Fibroblast of lung (primary cell): ENCODE measurements around the gene RFX1. TPM values are rescaled to one million over a fixed set of nuclear protein-coding genes. Genes with fewer than 3 reads are reported as not detected.

Source experiments
- DNase-seq, 2 donors: peaks; one replicate each; pipeline versions ENCODE4 v3.0.0 to v3.0.0-alpha.2; 2010; ENCODE audit warnings: low read depth in 2 of 2
- H2AFZ ChIP-seq: 2 replicates; pipeline ENCODE4 v1.5.1; 2012; ENCODE audit warnings: low read length, control low read depth, inconsistent platforms
- H3K27ac ChIP-seq: 2 replicates; pipeline ENCODE4 v1.5.1; 2011; ENCODE audit warnings: low read length, control low read depth; ENCODE audit not compliant: insufficient read depth
- H3K27me3 ChIP-seq: 2 replicates; pipeline ENCODE4 v1.5.1; 2011; ENCODE audit warnings: mild to moderate bottlenecking, low read length; ENCODE audit not compliant: control insufficient read depth, insufficient read depth
- H3K36me3 ChIP-seq: 2 replicates; pipeline ENCODE4 v1.5.1; 2011; ENCODE audit warnings: low read length; ENCODE audit not compliant: control insufficient read depth, insufficient read depth
- H3K4me1 ChIP-seq: 2 replicates; pipeline ENCODE4 v1.5.1; 2011; ENCODE audit warnings: low read length; ENCODE audit not compliant: control insufficient read depth, insufficient read depth; ENCODE audit errors: extremely low read depth
- H3K4me2 ChIP-seq: 2 replicates; pipeline ENCODE4 v1.5.1; 2011; ENCODE audit warnings: low read length, control low read depth; ENCODE audit not compliant: insufficient read depth; ENCODE audit errors: extremely low read depth
- H3K4me3 ChIP-seq, 4 experiments: fragments of 200-600 bp in 1 of 4; sonication (generic) in 1 of 4; replicated peaks in 1 of 4; 2 replicates each; pipeline ENCODE4 v1.5.1; 2011 to 2016; ENCODE audit warnings: low read length in 4 of 4, low read depth in 3 of 4, mild to moderate bottlenecking in 3 of 4, control low read depth in 2 of 4, inconsistent platforms in 1 of 4, mixed read lengths in 1 of 4; ENCODE audit not compliant: insufficient read depth in 1 of 4; ENCODE audit errors: control extremely low read depth in 1 of 4
- H3K79me2 ChIP-seq: 2 replicates; pipeline ENCODE4 v1.5.1; 2012; ENCODE audit warnings: mild to moderate bottlenecking, low read length, inconsistent platforms; ENCODE audit not compliant: control insufficient read depth, insufficient read depth
- H3K9ac ChIP-seq: 2 replicates; pipeline ENCODE4 v1.5.1; 2011; ENCODE audit warnings: mild to moderate bottlenecking, low read length, control low read depth; ENCODE audit not compliant: insufficient read depth
- H3K9me3 ChIP-seq: 2 replicates; pipeline ENCODE4 v1.5.1; 2012; ENCODE audit warnings: low read depth, low read length; ENCODE audit not compliant: control insufficient read depth, insufficient read depth
- H4K20me1 ChIP-seq: 2 replicates; pipeline ENCODE4 v1.5.1; 2011; ENCODE audit warnings: low read length; ENCODE audit not compliant: control insufficient read depth, insufficient read depth; ENCODE audit errors: extremely low read depth
- EZH2 ChIP-seq: IDR thresholded peaks from 2 replicates; pipeline ENCODE4 v1.5.1; 2012; ENCODE audit warnings: low read length, control low read depth, mild to moderate bottlenecking; ENCODE audit errors: missing control alignments
- polyA plus RNA-seq, 2 donors: library from polyadenylated mRNA; depleted of rRNA in 1 of 2; stranded (reverse) in 1 of 2; unstranded in 1 of 2; fragments of >200 nt; gene quantifications; 2 replicates each; pipeline ENCODE4 v1.2.1, GENCODE V29; 2011 to 2012; ENCODE audit warnings: missing spikeins in 1 of 2
- total RNA-seq: library from RNA; depleted of rRNA; stranded (reverse); fragments of >200 nt; gene quantifications from 2 replicates; pipeline ENCODE4 v1.2.1, GENCODE V29; 2014
- TF ChIP-seq, protein P1 (sequence below), 2 donors: IDR thresholded peaks in 1 of 2; conservative IDR thresholded peaks in 1 of 2; 1 replicate in 1 of 2; 2 replicates in 1 of 2; pipeline ENCODE4 v1.5.1; 2011 to 2012; ENCODE audit warnings: low read length in 2 of 2, control low read depth in 1 of 2, inconsistent platforms in 1 of 2, low read depth in 1 of 2, mild to moderate bottlenecking in 1 of 2

Gene RFX1
- total and polyA plus RNA-seq, 2 donors (not counting 1 experiment from before 2014, with no cell fraction given): 0.44 to 2.6 TPM

DNA sequence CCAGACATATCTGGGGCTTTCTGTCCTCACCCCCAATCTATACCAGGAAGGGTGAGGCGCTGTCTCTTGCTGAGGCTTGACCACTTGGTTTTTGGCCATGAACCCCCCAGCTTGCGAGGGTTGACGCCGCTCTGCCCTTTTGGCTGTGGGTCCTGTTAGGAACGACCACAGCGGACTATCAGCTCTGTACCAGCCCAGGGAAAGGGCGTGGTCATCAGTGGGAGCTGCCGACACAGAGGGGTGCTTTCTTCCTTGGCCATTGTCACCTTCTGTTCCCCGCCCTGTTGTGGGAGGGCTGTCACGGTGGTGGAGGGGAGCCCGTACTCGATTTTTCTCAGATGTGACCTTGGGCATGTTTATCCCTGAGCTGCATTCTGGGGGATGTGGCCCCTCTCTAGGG, 48.1 kb downstream of the RFX1 start:
- H3K27me3 ChIP-seq: no peaks in the 10 kb centered on the region
- TF ChIP-seq, protein P1, sequence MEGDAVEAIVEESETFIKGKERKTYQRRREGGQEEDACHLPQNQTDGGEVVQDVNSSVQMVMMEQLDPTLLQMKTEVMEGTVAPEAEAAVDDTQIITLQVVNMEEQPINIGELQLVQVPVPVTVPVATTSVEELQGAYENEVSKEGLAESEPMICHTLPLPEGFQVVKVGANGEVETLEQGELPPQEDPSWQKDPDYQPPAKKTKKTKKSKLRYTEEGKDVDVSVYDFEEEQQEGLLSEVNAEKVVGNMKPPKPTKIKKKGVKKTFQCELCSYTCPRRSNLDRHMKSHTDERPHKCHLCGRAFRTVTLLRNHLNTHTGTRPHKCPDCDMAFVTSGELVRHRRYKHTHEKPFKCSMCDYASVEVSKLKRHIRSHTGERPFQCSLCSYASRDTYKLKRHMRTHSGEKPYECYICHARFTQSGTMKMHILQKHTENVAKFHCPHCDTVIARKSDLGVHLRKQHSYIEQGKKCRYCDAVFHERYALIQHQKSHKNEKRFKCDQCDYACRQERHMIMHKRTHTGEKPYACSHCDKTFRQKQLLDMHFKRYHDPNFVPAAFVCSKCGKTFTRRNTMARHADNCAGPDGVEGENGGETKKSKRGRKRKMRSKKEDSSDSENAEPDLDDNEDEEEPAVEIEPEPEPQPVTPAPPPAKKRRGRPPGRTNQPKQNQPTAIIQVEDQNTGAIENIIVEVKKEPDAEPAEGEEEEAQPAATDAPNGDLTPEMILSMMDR (conservative IDR thresholded peaks at IDR 0.05 in 1 of 2, IDR thresholded peaks at IDR 0.05 in 1 of 2; ENCODE audit: low read depth in 1 of 2, low read length in 2 of 2): no peak
- no peak for TF ChIP-seq EZH2
- no peaks in the 10 kb centered on the region for H3K9me3 ChIP-seq
- no peak overlapping the region for H3K4me2 ChIP-seq
- no peak overlapping the region for H3K4me3 ChIP-seq
- H3K27ac ChIP-seq: no peak overlapping the region
- no peak for DNase-seq
- H3K9ac ChIP-seq: no peak overlapping the region
- no peaks in the 10 kb centered on the region for H4K20me1 ChIP-seq
- peaks cover 5% of the 10 kb centered on the region for H3K4me1 ChIP-seq
- peaks cover 15% of the 10 kb centered on the region for H3K79me2 ChIP-seq
- peaks cover 35% of the 10 kb centered on the region for H3K36me3 ChIP-seq
- no peak overlapping the region for H2AFZ ChIP-seq

DNA sequence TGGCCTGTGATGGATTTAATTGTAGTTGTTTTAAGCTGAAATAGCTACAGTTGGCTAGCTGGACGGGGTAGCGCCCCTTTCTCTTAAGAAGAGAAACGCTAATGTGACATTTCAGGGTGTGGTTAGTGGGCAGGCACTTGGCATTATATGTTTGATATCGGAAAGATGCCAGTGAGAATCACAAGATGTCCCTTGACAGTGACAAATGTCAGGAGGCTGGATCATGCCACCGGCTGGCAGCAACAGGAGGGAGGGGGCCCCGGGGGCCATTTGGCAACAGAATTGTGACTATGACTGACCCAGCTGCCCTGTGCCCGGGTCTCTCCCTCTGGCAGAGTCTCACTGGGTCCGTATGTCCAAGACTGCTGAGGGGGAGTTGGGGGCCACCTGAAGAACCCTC, 49.1 kb downstream of the RFX1 start:
- no peaks in the 10 kb centered on the region for H3K9me3 ChIP-seq
- no peaks in the 10 kb centered on the region for H3K27me3 ChIP-seq
- no peak overlapping the region for H3K4me3 ChIP-seq
- H3K9ac ChIP-seq: no peak overlapping the region
- no peak for TF ChIP-seq EZH2
- TF ChIP-seq, protein P1 (conservative IDR thresholded peaks at IDR 0.05 in 1 of 2, IDR thresholded peaks at IDR 0.05 in 1 of 2; ENCODE audit: low read depth in 1 of 2, low read length in 2 of 2): no peak
- peaks cover 6% of the 10 kb centered on the region for H3K4me1 ChIP-seq
- H3K27ac ChIP-seq: no peak overlapping the region
- peaks cover 18% of the 10 kb centered on the region for H3K79me2 ChIP-seq
- no peaks in the 10 kb centered on the region for H4K20me1 ChIP-seq
- peaks cover 33% of the 10 kb centered on the region for H3K36me3 ChIP-seq
- no peak overlapping the region for H3K4me2 ChIP-seq
- H2AFZ ChIP-seq: no peak overlapping the region
- DNase-seq: no peak

DNA sequence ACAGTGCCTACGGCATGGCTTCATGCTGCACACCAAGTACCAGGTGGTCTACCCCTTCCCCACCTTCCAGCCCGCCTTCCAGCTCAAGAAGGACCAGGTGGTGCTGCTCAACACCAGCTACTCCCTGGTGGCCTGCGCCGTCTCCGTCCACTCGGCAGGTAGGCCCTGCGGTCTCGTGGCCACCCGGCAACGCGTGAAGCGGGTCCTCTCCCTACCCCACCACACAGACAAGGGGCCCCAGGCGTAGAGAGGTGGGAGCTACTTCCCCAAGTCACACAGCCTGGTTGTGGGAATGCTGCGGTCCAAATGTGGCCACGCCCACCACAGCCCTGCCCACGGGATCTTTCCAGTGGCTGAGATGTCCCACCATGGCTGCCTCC, 49.8 kb downstream of the RFX1 start:
- no peak for DNase-seq
- H3K79me2 ChIP-seq: peaks cover 18% of the 10 kb centered on the region
- no peak overlapping the region for H3K4me2 ChIP-seq
- peaks cover 33% of the 10 kb centered on the region for H3K36me3 ChIP-seq
- H3K27me3 ChIP-seq: no peaks in the 10 kb centered on the region
- no peak for TF ChIP-seq EZH2
- TF ChIP-seq, protein P1 (conservative IDR thresholded peaks at IDR 0.05 in 1 of 2, IDR thresholded peaks at IDR 0.05 in 1 of 2; ENCODE audit: low read depth in 1 of 2, low read length in 2 of 2): no peak
- H3K9me3 ChIP-seq: no peaks in the 10 kb centered on the region
- H4K20me1 ChIP-seq: no peaks in the 10 kb centered on the region
- H3K4me3 ChIP-seq: no peak overlapping the region
- no peak overlapping the region for H3K27ac ChIP-seq
- H3K9ac ChIP-seq: no peak overlapping the region
- no peak overlapping the region for H2AFZ ChIP-seq
- H3K4me1 ChIP-seq: peaks cover 6% of the 10 kb centered on the region
